H9 (cell line): ENCODE data around the gene IL21R. TPM values are rescaled to one million over a fixed set of nuclear protein-coding genes. Genes with fewer than 3 reads are reported as not detected.

Source experiments
- DNase-seq: peaks from one replicate; pipeline ENCODE4 v3.0.0-alpha.2; 2017
- H2AFZ ChIP-seq: one replicate; pipeline ENCODE4 v1.6.1; 2013; ENCODE audit warnings: mild to moderate bottlenecking, low read length, control low read depth, moderate library complexity
- H2AK5ac ChIP-seq: 2 replicates; pipeline ENCODE4 v1.6.1; 2013; ENCODE audit warnings: low read length, control low read depth, mixed read lengths; ENCODE audit not compliant: insufficient read length
- H2BK120ac ChIP-seq: one replicate; pipeline ENCODE4 v1.6.1; 2013; ENCODE audit warnings: low read depth, mild to moderate bottlenecking, low read length, control low read depth, inconsistent platforms; ENCODE audit not compliant: poor library complexity, severe bottlenecking
- H2BK12ac ChIP-seq: 2 replicates; pipeline ENCODE4 v1.6.1; 2013; ENCODE audit warnings: low read length, control low read depth, mixed read lengths, low read depth; ENCODE audit not compliant: insufficient read length
- H2BK15ac ChIP-seq: 2 replicates; pipeline ENCODE4 v1.6.1; 2013; ENCODE audit warnings: low read depth, low read length, control low read depth
- H2BK20ac ChIP-seq: one replicate; pipeline ENCODE4 v1.6.1; 2013; ENCODE audit warnings: low read depth, mild to moderate bottlenecking, low read length, control low read depth, inconsistent platforms; ENCODE audit not compliant: poor library complexity, severe bottlenecking
- H2BK5ac ChIP-seq: 2 replicates; pipeline ENCODE4 v1.6.1; 2013; ENCODE audit warnings: low read length, control low read depth, mixed read lengths; ENCODE audit not compliant: insufficient read length
- H3K14ac ChIP-seq: 2 replicates; pipeline ENCODE4 v1.6.1; 2013; ENCODE audit warnings: low read length, control low read depth; ENCODE audit not compliant: insufficient read depth
- H3K18ac ChIP-seq: 2 replicates; pipeline ENCODE4 v1.6.1; 2013; ENCODE audit warnings: low read depth, mild to moderate bottlenecking, mixed read lengths, low read length, control low read depth; ENCODE audit not compliant: insufficient read length
- H3K23ac ChIP-seq: 2 replicates; pipeline ENCODE4 v1.6.1; 2013; ENCODE audit warnings: low read length, control low read depth, mixed read lengths, low read depth; ENCODE audit not compliant: insufficient read length
- H3K23me2 ChIP-seq: 2 replicates; pipeline ENCODE4 v1.6.1; 2013; ENCODE audit warnings: low read depth, mild to moderate bottlenecking, mixed read lengths, low read length, control low read depth; ENCODE audit not compliant: insufficient read length, poor library complexity, severe bottlenecking
- H3K27ac ChIP-seq: 2 replicates; pipeline ENCODE4 v1.5.1; 2013; ENCODE audit warnings: low read length, control low read depth, mixed read lengths, low read depth; ENCODE audit not compliant: insufficient read length
- H3K27me3 ChIP-seq: 2 replicates; pipeline ENCODE4 v1.6.1; 2013; ENCODE audit warnings: low read length, control low read depth, inconsistent platforms; ENCODE audit not compliant: insufficient read depth
- H3K4ac ChIP-seq: 2 replicates; pipeline ENCODE4 v1.6.1; 2013; ENCODE audit warnings: low read depth, mild to moderate bottlenecking, control low read depth, inconsistent platforms, low read length, moderate library complexity
- H3K4me1 ChIP-seq: 2 replicates; pipeline ENCODE4 v1.6.1; 2013; ENCODE audit warnings: low read length, control low read depth, inconsistent platforms; ENCODE audit not compliant: insufficient read depth
- H3K4me2 ChIP-seq: 2 replicates; pipeline ENCODE4 v1.6.1; 2013; ENCODE audit warnings: low read length, control low read depth, mixed read lengths; ENCODE audit not compliant: insufficient read length, insufficient read depth
- H3K56ac ChIP-seq: 2 replicates; pipeline ENCODE4 v1.6.1; 2013; ENCODE audit warnings: low read depth, mild to moderate bottlenecking, mixed read lengths, low read length, control low read depth; ENCODE audit not compliant: insufficient read length
- H3K79me1 ChIP-seq: 2 replicates; pipeline ENCODE4 v1.6.1; 2013; ENCODE audit warnings: low read depth, mild to moderate bottlenecking, moderate library complexity, low read length, control low read depth, inconsistent platforms; ENCODE audit not compliant: insufficient read depth, poor library complexity, severe bottlenecking
- H3K79me2 ChIP-seq: 2 replicates; pipeline ENCODE4 v1.6.1; 2013; ENCODE audit warnings: low read length, control low read depth, inconsistent platforms; ENCODE audit not compliant: insufficient read depth
- H3K9ac ChIP-seq: 2 replicates; pipeline ENCODE4 v1.6.1; 2013; ENCODE audit warnings: low read length, control low read depth, mixed read lengths; ENCODE audit not compliant: insufficient read length; ENCODE audit errors: extremely low read depth
- H3K9me3 ChIP-seq: one replicate; pipeline ENCODE4 v1.6.1; 2013; ENCODE audit warnings: low read depth, low read length, inconsistent platforms; ENCODE audit not compliant: control insufficient read depth
- H3T11ph ChIP-seq: one replicate; pipeline ENCODE4 v1.6.1; 2013; ENCODE audit warnings: mild to moderate bottlenecking, low read length, control low read depth, inconsistent platforms
- H4K20me1 ChIP-seq: one replicate; pipeline ENCODE4 v1.6.1; 2013; ENCODE audit not compliant: control insufficient read depth, insufficient read length, insufficient read depth
- H4K5ac ChIP-seq: 2 replicates; pipeline ENCODE4 v1.6.1; 2013; ENCODE audit warnings: low read depth, mild to moderate bottlenecking, mixed read lengths, low read length, control low read depth; ENCODE audit not compliant: insufficient read length
- H4K8ac ChIP-seq: replicated peaks from 2 replicates; pipeline ENCODE4 v1.6.1; 2013; ENCODE audit warnings: low read length, control low read depth, mixed read lengths, low read depth; ENCODE audit not compliant: insufficient read length
- H4K91ac ChIP-seq: 2 replicates; pipeline ENCODE4 v1.6.1; 2013; ENCODE audit warnings: low read depth, mild to moderate bottlenecking, moderate library complexity, mixed read lengths, low read length, control low read depth; ENCODE audit not compliant: insufficient read length
- H3K27ac Mint-ChIP-seq, 3 experiments: 2 replicates in 2 of 3; 3 replicates in 1 of 3; pipeline ENCODE4 v1.8.0; 2020 to 2021; ENCODE audit warnings: mixed read lengths in 3 of 3, mild to moderate bottlenecking in 1 of 3, moderate library complexity in 1 of 3
- H3K27me3 Mint-ChIP-seq: 2 replicates; pipeline ENCODE4 v1.8.0; 2021; ENCODE audit warnings: low read depth, mild to moderate bottlenecking, moderate library complexity, mixed read lengths
- H3K36me3 Mint-ChIP-seq, 3 experiments: 2 replicates in 2 of 3; 3 replicates in 1 of 3; pipeline ENCODE4 v1.8.0; 2020 to 2021; ENCODE audit warnings: low read depth in 3 of 3, mixed read lengths in 3 of 3; ENCODE audit not compliant: insufficient read depth in 1 of 3
- H3K4me1 Mint-ChIP-seq, 2 experiments: 2 replicates each; pipeline ENCODE4 v1.8.0; 2020; ENCODE audit warnings: mixed read lengths in 2 of 2
- H3K4me3 Mint-ChIP-seq, 2 experiments: 2 replicates in 1 of 2; 3 replicates in 1 of 2; pipeline ENCODE4 v1.8.0; 2020 to 2021; ENCODE audit warnings: mild to moderate bottlenecking in 2 of 2, mixed read lengths in 2 of 2, moderate library complexity in 1 of 2
- H3K9me3 Mint-ChIP-seq, 2 experiments: 2 replicates in 1 of 2; 3 replicates in 1 of 2; pipeline ENCODE4 v1.8.0; 2020; ENCODE audit warnings: mild to moderate bottlenecking in 2 of 2, mixed read lengths in 2 of 2, moderate library complexity in 1 of 2
- WGBS: extraction: QIAGEN DNeasy Blood & Tissue Kit; methylation state at CpG from one replicate; pipeline ENCODE4 v1.1.7; 2013; ENCODE audit warnings: missing lambda C conversion rate, low lambda C conversion rate, mixed read lengths; ENCODE audit not compliant: insufficient read length; ENCODE audit errors: extremely low coverage; 5-methylcytosine and 5-hydroxymethylcytosine counted together
- total RNA-seq: library from RNA; stranded (reverse); gene quantifications from 2 replicates; pipeline ENCODE4 v1.2.1, GENCODE V29; 2021
- TF ChIP-seq, protein P1 (sequence below): fragments of 200-600 bp; sonication (generic); conservative IDR thresholded peaks from 3 replicates; pipeline ENCODE4 v1.8.0; 2021; ENCODE audit warnings: antibody characterized with exemption, mild to moderate bottlenecking

IL21R gene
- total RNA-seq, 1 experiment from 2014 or later = 0.07 TPM

DNA sequence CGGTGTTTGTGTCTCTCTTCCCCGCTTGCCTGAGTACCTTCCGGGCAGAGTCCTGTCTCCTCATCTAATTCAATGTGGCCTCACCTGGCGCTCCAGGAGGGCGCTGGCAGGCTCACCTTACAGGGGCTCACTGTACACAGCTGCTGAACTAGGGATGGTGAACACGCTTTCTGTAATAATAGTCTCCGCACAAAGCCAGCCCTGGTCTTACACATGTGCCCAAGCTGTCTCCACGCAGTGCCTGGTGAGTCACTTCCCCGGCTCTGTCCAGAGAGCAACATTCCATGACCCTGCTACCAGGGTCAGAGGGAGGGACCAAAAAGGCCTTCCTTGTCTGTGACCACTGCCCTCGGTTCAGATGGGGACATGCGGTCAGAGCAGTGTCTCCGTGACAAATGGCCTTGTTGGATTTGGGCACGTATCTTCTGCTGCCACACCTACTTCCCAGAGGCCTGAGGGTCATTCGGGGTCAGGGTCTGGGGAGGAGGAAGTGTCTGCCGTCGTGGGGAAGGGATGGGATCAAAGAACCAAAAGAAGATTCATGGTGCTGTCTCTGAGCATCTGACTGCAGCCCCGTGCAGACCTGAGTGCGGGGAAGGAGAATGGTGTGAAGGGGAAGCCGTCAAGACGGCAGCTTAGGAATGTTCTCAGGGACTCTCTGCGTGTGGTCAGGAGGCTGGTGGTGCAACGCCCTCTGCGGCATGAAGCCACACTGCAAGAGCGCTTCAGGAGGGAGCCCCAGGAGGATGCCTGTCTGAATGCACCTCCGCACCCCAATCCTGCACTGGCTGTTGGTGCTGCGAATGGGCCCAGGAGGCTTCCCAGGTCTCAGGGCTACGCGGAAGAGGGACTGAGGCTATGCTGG, 68.8 kb downstream of the IL21R start:
- Mint-ChIP-seq H3K27ac (no peak overlapping the region; a peak in 2 of 7 replicates), H3K4me3 (no peak overlapping the region), H3K27me3 (no peaks in the 10 kb centered on the region; the same call in 1 of the 2 replicates), H3K4me1 (no peaks in the 10 kb centered on the region), H3K36me3 (peaks cover 65 to 96% (median 94%) of the 10 kb centered on the region in 3 experiments), H3K9me3 (no peaks in the 10 kb centered on the region)
- no peak overlapping the region for H2BK15ac ChIP-seq
- H2BK5ac ChIP-seq = no peak overlapping the region
- no peak overlapping the region for H4K8ac ChIP-seq
- no peaks in the 10 kb centered on the region for H3K79me2 ChIP-seq
- no peak overlapping the region for H3K18ac ChIP-seq
- H3K23ac ChIP-seq = no peak overlapping the region
- TF ChIP-seq, protein P1, sequence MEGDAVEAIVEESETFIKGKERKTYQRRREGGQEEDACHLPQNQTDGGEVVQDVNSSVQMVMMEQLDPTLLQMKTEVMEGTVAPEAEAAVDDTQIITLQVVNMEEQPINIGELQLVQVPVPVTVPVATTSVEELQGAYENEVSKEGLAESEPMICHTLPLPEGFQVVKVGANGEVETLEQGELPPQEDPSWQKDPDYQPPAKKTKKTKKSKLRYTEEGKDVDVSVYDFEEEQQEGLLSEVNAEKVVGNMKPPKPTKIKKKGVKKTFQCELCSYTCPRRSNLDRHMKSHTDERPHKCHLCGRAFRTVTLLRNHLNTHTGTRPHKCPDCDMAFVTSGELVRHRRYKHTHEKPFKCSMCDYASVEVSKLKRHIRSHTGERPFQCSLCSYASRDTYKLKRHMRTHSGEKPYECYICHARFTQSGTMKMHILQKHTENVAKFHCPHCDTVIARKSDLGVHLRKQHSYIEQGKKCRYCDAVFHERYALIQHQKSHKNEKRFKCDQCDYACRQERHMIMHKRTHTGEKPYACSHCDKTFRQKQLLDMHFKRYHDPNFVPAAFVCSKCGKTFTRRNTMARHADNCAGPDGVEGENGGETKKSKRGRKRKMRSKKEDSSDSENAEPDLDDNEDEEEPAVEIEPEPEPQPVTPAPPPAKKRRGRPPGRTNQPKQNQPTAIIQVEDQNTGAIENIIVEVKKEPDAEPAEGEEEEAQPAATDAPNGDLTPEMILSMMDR = no peak
- no peak overlapping the region for H2BK12ac ChIP-seq
- no peaks in the 10 kb centered on the region for H3K23me2 ChIP-seq
- no peak overlapping the region for H3K9ac ChIP-seq
- no peak overlapping the region for H2BK20ac ChIP-seq
- no CpG with 5 or more reads among the region's 28 CpGs for WGBS
- H3K79me1 ChIP-seq = no peaks in the 10 kb centered on the region
- H3K56ac ChIP-seq = no peak overlapping the region
- H3T11ph ChIP-seq = no peak overlapping the region
- no peaks in the 10 kb centered on the region for H3K27me3 ChIP-seq
- H4K91ac ChIP-seq = no peak overlapping the region
- no peaks in the 10 kb centered on the region for H3K9me3 ChIP-seq
- no peak overlapping the region for H2BK120ac ChIP-seq
- no peaks in the 10 kb centered on the region for H4K20me1 ChIP-seq
- no peak overlapping the region for H3K4me2 ChIP-seq
- no peak overlapping the region for H3K27ac ChIP-seq
- H4K5ac ChIP-seq = no peak overlapping the region
- H3K14ac ChIP-seq = no peak overlapping the region
- H2AK5ac ChIP-seq = no peak overlapping the region
- H3K4me1 ChIP-seq = no peaks in the 10 kb centered on the region
- no peak overlapping the region for H3K4ac ChIP-seq
- DNase-seq = no peak
- H2AFZ ChIP-seq = no peak overlapping the region
